ENCODE measurements around the gene DNM1L.

Gene DNM1L

DNA sequence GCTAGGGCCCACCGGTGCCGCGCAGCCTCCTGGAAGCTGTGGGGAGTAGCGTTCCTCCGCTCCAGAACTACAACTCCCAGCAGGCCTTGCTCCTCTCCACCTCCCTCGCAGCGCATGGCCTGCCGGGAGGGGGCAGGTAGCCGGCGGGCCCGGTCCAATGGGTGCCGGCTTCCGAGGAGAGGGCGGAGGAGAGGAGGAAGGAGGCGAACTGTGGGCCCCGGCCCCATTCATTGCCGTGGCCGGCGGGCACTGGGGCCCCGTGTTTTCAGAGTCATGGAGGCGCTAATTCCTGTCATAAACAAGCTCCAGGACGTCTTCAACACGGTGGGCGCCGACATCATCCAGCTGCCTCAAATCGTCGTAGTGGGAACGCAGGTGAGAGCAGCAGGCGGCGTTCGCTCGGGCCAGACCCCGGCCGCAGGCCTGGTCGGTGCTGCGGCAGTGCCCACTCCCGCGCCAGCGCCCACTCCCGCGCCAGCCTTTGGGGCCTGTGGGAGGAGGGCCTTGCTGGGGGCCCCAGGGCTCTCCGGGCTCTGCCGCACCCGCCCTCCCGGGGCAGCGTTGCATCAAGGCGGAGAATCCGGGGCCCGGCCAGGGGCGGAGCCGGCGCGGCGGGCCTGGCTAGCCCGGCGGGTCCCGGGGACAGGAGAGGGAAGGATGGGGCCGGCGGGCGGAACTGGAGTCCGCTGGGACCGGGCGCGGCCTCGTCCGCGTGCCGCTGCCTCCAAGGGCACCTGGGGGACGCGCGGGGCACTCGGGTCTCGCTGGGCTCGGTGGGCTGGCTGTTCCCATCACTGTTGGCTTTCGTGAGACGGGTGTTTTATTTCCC, at the start of gene DNM1L:
Gene DNM1L (plus strand): TSS at position 211 of the 829 bp plus-strand sequence. CDS start 63 bp downstream, at position 274.
- H3K4me1 Mint-ChIP-seq (ENCODE audit: low read depth) = peaks cover 33% of the 10 kb centered on the region
- H3K9me3 Mint-ChIP-seq = no peaks in the 10 kb centered on the region
- H3K27ac Mint-ChIP-seq = peak within 1 kb of the TSS; percentile 86
- H3K4me3 Mint-ChIP-seq = peak within 1 kb of the TSS; percentile 93
- H3K27me3 Mint-ChIP-seq = no peaks in the 10 kb centered on the region
- peaks cover 14% of the 10 kb centered on the region for H3K36me3 Mint-ChIP-seq (ENCODE audit: low read depth)

DNA sequence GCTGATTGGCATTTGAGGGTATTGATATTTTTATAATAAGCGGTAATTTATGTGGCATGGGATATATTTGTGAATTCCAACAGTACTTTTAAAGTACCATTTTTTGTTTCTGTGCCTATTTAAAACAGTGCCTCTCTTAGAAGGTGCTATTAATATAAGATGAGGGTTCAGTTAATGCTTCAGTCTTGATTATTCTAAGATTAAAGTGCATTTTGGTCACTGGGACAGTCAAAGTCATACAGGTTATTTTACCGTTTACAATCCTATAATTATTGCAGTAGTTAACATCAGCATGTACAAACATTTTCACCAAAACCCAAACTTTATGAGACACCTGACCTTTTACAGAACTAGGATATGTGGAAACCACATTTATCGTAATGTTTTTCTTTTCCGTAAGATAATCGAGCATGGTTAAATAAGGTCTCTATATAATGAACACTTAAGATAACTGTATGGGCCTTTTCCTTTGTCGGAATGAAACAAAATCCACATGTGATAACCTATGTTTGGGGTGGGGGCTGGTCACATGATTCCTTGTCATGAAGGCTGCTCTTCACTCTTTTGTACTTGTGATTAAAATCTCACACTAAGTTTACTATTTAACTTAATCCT, 37.7 kb upstream of the DNM1L start:
- no peak overlapping the region for H3K4me3 Mint-ChIP-seq
- no peaks in the 10 kb centered on the region for H3K27me3 Mint-ChIP-seq
- H3K4me1 Mint-ChIP-seq (ENCODE audit: low read depth) = no peaks in the 10 kb centered on the region
- H3K27ac Mint-ChIP-seq = no peak overlapping the region
- no peaks in the 10 kb centered on the region for H3K36me3 Mint-ChIP-seq (ENCODE audit: low read depth)
- H3K9me3 Mint-ChIP-seq = no peaks in the 10 kb centered on the region

DNA sequence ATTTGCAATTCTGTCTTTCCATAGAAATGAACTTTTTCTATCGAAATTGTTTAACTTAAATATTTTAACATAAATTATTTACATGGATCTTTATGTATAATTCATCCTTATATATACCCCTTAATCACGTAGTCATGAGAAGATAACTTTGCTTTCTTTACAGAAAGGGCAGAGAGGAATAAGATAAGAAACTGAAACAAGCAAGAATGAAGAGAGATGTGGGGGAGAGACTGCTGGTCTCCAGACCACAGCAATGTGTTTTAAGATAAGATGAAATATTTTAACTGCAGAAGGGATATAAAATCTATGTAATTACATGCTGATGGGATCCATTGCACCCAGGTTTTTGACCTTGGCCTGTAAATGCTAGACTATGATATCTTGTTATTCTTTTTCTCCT, 34.7 kb upstream of the DNM1L start:
- Mint-ChIP-seq H3K9me3 (no peaks in the 10 kb centered on the region), H3K27me3 (no peaks in the 10 kb centered on the region), H3K4me1 (ENCODE audit: low read depth) (no peaks in the 10 kb centered on the region), H3K36me3 (ENCODE audit: low read depth) (no peaks in the 10 kb centered on the region), H3K4me3 (no peak overlapping the region), H3K27ac (no peak overlapping the region)

DNA sequence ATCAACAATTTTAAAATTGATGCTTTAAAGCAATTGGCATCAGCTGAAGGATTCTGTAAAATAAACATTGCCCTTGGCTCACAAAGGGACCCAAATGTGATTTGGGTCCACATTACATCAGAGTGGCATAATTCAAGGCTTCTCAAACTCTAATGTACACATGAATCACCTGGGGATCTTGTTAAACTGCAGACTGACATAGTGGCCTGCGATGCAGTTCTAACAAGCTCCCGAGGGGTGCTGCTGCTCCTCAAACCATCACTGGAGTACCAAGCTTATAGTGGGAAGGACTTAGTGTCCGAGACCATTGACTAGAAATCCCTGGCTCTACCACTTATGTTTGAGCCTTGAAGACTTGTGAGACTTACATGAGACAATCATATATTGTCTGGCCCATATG, 31.8 kb upstream of the DNM1L start:
- Mint-ChIP-seq H3K27me3 (no peaks in the 10 kb centered on the region), H3K4me1 (ENCODE audit: low read depth) (no peaks in the 10 kb centered on the region), H3K4me3 (no peak overlapping the region), H3K27ac (no peak overlapping the region), H3K9me3 (no peaks in the 10 kb centered on the region), H3K36me3 (ENCODE audit: low read depth) (no peaks in the 10 kb centered on the region)

DNA sequence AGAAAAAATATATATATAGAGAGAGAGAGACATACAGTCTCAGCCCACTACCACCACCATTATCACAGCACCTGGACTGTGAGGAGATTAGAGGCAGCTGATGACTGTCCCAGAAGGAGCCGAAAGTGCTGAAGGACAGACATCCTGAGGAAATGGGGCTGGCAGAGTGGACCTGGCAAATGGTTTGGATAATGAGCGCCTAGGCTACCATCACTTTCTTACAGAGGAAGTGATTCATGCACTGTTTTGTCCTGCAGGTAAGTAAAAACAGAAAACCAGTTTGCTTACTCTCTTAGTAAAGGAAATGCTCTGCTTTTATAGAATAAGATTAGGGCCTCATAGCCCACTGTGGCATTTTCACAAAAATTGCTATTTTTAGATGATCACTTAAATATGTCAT, 28.6 kb upstream of the DNM1L start:
- H3K27ac Mint-ChIP-seq = no peak overlapping the region
- no peak overlapping the region for H3K4me3 Mint-ChIP-seq
- H3K36me3 Mint-ChIP-seq (ENCODE audit: low read depth) = no peaks in the 10 kb centered on the region
- no peaks in the 10 kb centered on the region for H3K27me3 Mint-ChIP-seq
- no peaks in the 10 kb centered on the region for H3K4me1 Mint-ChIP-seq (ENCODE audit: low read depth)
- H3K9me3 Mint-ChIP-seq = no peaks in the 10 kb centered on the region

DNA sequence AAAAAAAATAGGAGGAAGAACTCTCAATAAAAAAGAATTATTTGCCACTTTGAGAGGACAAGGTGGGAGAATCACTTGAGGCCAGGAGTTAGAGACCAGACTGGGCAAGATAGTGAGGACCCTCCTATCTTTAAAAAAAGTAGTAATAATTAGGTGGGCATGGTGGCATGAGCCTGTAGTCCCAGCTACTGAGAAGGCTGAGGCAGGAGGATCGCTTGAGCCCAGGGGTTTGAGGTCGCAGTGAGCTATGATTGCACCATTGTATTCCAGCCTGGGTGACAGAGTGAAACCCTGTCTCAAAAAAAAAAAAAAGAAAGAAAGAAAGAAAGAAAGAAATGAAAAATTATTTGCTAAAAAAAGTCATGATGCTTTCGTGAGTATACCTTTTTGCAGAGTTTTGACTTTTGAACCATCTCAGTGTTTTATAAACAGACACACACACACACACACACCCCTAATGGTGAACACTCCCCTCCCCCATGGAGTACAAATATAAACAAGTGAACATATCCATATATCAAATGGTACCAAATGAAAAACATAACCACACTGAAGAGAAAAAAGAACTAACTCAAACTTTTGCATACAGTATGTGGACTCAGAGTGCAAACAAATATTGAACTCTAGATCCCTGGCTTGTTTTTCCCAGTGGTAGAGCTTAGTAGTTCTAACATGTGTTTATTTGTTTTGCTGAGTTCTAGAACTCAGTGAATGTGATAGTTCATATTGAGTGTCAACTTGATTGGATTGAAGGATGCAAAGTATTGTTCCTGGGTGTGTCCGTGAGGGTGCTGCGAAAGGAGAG, 27.7 kb upstream of the DNM1L start:
- H3K27me3 Mint-ChIP-seq = no peaks in the 10 kb centered on the region
- no peak overlapping the region for H3K27ac Mint-ChIP-seq
- no peaks in the 10 kb centered on the region for H3K36me3 Mint-ChIP-seq (ENCODE audit: low read depth)
- H3K9me3 Mint-ChIP-seq = no peaks in the 10 kb centered on the region
- no peaks in the 10 kb centered on the region for H3K4me1 Mint-ChIP-seq (ENCODE audit: low read depth)
- H3K4me3 Mint-ChIP-seq = no peak overlapping the region

DNA sequence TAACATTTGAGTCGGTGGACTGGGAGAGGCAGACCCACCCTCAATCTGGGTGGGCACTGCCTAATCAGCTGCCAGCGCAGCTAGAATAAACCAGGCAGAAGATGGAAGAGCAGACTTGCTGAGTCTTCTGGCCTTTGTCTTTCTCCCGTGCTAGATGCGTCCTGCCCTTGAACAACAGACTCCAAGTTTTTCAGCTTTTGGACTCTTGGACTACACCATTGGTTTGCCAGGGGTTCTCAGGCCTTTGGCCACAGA, 27.2 kb upstream of the DNM1L start:
- H3K36me3 Mint-ChIP-seq (ENCODE audit: low read depth) = no peaks in the 10 kb centered on the region
- H3K27ac Mint-ChIP-seq = no peak overlapping the region
- H3K4me3 Mint-ChIP-seq = no peak overlapping the region

DNA sequence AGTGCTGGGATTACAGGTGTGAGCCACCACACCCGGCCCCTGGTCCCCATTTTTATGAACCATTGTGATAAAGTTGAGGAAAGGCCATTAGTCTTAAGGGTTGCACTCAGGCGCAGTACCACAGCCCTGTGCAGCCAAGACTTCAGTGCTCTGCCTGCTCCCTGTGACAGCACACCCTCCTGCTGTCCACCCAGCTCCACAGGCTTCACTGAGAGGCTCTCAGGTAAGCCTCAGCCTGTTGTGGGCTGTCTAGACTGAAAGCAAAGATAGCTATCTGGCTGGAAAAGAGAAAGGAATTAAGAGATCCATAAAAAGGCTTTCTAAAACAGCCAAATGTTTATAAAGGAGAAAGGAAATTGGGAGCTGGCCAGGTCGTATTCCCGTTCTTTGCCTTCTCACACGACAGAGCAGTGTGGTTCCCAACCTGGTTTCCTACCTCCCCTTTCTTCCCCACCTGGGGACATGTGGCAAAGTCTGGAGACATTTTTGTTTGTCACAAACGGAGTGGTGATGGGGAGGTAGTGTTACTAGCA, 19.1 kb upstream of the DNM1L start:
- Mint-ChIP-seq H3K4me1 (ENCODE audit: low read depth) (no peaks in the 10 kb centered on the region), H3K9me3 (no peaks in the 10 kb centered on the region), H3K4me3 (no peak overlapping the region), H3K27ac (no peak overlapping the region), H3K36me3 (ENCODE audit: low read depth) (no peaks in the 10 kb centered on the region), H3K27me3 (no peaks in the 10 kb centered on the region)

More for the DNA sequence above, 27.2 kb upstream of the DNM1L start:
- Mint-ChIP-seq H3K9me3 (no peaks in the 10 kb centered on the region), H3K4me1 (ENCODE audit: low read depth) (no peaks in the 10 kb centered on the region), H3K27me3 (no peaks in the 10 kb centered on the region)

DNA sequence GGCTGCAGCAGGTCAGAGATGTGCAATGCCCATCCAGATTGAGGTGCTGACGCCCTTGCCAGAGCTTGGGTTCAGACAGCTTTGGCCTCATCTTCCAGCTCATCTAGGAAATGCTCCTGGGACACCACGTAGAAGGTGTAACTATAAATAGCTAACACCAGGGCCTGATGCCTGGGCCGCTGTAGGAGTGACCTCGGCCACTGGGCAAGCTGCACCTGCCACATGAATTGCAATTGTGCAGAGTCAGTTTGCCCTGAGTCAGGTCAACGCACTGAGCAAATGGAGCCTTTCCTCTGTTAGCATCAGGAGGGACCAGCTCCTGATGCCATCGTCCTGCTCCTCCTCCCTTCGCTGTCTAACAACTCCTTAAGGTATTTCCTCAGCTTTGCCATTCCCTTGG, 17.4 kb upstream of the DNM1L start:
- H3K27ac Mint-ChIP-seq = no peak overlapping the region
- H3K4me1 Mint-ChIP-seq (ENCODE audit: low read depth) = no peaks in the 10 kb centered on the region
- no peaks in the 10 kb centered on the region for H3K36me3 Mint-ChIP-seq (ENCODE audit: low read depth)
- H3K9me3 Mint-ChIP-seq = no peaks in the 10 kb centered on the region
- no peak overlapping the region for H3K4me3 Mint-ChIP-seq
- H3K27me3 Mint-ChIP-seq = no peaks in the 10 kb centered on the region

DNA sequence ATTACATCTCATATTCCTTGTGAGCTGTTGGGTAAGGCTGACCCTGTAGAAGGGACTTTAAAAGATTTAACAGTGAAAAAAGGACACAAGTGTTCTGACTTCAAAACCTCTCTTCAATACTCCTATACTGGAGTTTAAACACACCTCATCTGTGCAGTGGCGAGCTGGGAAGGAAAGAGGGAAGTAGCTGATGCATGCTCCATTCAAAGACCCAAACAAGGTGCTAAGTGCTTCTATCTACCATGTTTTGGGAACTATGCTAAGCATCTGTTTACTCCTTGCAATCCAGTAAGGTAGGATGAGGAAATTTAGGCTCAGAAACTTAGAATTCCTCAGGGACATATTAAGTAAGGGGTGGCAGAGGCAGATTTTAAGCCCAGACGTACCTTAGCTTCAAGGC, 16.4 kb upstream of the DNM1L start:
- Mint-ChIP-seq H3K4me3 (no peak overlapping the region), H3K9me3 (no peaks in the 10 kb centered on the region), H3K36me3 (ENCODE audit: low read depth) (no peaks in the 10 kb centered on the region), H3K27me3 (no peaks in the 10 kb centered on the region), H3K27ac (no peak overlapping the region), H3K4me1 (ENCODE audit: low read depth) (no peaks in the 10 kb centered on the region)

DNA sequence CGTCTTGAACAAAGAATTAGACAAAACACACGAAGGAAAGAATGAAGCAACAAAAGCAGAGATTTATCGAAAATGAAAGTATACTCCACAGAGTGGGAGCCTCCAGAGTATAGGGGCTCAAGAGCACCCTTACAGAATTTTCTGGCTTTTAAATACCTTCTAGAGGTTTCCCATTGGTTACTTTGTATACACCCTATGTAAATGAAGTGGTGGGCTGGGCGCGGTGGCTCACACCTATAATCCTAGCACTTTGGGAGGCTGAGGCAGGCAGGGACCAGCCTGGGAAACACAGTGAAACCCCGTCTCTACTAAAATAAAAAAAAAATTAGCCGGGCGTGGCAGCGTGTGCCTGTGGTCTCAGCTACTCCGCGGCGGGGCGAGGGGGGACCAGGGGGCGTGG, 13.1 kb upstream of the DNM1L start:
- Mint-ChIP-seq H3K36me3 (ENCODE audit: low read depth) (no peaks in the 10 kb centered on the region), H3K27me3 (no peaks in the 10 kb centered on the region), H3K27ac (no peak overlapping the region), H3K4me1 (ENCODE audit: low read depth) (no peaks in the 10 kb centered on the region), H3K4me3 (no peak overlapping the region), H3K9me3 (peaks cover 13% of the 10 kb centered on the region)

DNA sequence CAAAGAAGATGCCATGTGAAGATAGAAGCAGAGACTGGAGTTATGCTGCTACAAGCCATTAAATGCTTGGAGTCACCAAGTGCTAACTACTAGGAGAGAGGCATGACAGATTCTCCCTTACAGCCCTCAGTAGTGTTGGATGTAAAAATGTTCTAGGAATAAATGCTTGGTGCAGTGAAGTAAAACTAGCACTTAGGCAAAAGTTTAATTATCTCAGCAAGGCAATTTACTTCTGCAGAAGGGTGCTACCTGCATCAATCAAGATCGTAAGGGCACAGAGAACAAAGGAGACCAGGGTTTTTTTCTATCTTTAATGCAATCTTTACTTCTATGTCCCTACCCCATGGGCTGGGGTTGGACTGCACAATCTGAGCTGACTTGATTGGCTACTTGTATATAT, 9.5 kb upstream of the DNM1L start:
- Mint-ChIP-seq H3K27me3 (no peaks in the 10 kb centered on the region), H3K36me3 (ENCODE audit: low read depth) (no peaks in the 10 kb centered on the region), H3K4me1 (ENCODE audit: low read depth) (no peaks in the 10 kb centered on the region), H3K4me3 (no peak overlapping the region), H3K27ac (no peak overlapping the region), H3K9me3 (peaks cover 13% of the 10 kb centered on the region)

DNA sequence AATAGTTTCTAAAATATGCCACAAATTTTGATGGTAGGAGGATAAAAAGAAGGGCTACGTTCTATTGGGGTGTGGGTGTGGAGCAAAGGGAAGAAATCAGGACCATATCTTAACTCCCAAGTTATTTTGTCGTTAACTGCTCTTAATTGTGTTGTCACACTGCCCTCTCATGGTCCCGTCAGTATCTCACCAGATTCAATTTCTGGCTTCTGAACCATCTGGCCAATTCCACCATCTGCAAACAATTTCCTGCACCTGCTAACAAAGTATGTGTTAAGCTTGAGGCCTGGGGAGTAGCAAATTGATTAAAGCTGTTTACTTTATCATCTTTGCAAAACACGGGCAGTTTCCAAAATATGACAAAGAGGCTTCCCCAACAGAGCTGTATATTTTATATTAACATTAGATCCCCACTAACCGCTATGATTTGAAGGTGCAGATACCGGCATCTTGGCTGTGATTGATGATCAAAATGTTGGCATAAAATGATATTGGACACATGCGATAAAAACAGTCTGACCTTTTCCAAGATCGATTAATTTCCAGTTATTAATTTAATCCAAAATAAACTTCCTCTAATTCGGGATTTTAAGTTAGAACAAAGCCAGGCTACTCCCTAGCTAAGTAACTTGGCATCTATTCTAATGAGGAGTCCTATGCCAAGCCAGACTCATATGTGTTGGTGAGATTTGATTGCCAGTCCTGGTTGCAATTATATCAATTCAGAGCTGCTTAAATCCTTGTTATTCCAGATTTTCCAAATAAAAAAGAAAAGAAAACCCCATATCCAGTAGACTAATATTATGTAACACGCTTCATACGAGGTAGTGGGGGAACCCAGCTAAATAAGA, 6.9 kb upstream of the DNM1L start:
- peaks cover 13% of the 10 kb centered on the region for H3K9me3 Mint-ChIP-seq
- H3K4me3 Mint-ChIP-seq = no peak overlapping the region
- peaks cover 4% of the 10 kb centered on the region for H3K4me1 Mint-ChIP-seq (ENCODE audit: low read depth)
- no peak overlapping the region for H3K27ac Mint-ChIP-seq
- no peaks in the 10 kb centered on the region for H3K27me3 Mint-ChIP-seq
- no peaks in the 10 kb centered on the region for H3K36me3 Mint-ChIP-seq (ENCODE audit: low read depth)

DNA sequence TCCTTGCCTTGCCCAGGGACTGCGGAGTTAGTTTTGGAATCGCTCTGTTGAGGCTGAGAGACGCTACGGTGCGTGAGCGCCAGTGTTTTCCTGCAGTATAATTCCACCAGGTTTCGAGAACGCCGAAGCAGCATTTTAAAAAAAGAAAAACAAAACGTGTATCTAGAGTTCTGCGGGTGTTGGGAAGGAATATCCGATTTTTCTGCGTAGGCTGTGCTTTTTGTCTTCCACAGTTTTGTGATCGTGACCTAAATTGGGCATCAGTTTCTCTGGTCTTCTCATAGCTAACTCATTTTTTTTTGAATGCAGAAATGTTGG, 778 bp downstream of the DNM1L start:
- Mint-ChIP-seq H3K36me3 (ENCODE audit: low read depth) (peaks cover 14% of the 10 kb centered on the region), H3K27me3 (no peaks in the 10 kb centered on the region), H3K4me1 (ENCODE audit: low read depth) (peaks cover 31% of the 10 kb centered on the region), H3K4me3 (peak overlapping the region; percentile 93), H3K27ac (peak overlapping the region; percentile 86), H3K9me3 (no peaks in the 10 kb centered on the region)

All from stimulated activated naive CD8-positive, alpha-beta T cell treated with anti-CD3 and anti-CD28 coated beads, Interleukin-15, Interleukin-2, amounts not matched to agents 100 ng/mL and 50 ng/mL, for 24 hours (primary cell).